Gastrocnemius medialis (tissue), 4 donors: Measurements from ENCODE around the gene HMGB3. TPM values are rescaled to one million over a fixed set of nuclear protein-coding genes. Genes with fewer than 3 reads are reported as not detected.
A peak's percentile ranks its signal among the peaks of the same experiment; 100 is the strongest.

ENCODE experiments used
- ATAC-seq, 2 donors: fragments of 150-250 bp; one replicate each; pipeline ENCODE4 v1.9.1; 2016
- DNase-seq, 2 donors: peaks; one replicate each; pipeline ENCODE4 v3.0.0-alpha.2; 2019
- H3K27ac ChIP-seq, 4 donors: fragments of 200-600 bp; sonication (generic); 1 replicate in 1 of 4; 2 replicates in 3 of 4; pipeline ENCODE4 v1.5.1; 2016 to 2018; ENCODE audit warnings: mild to moderate bottlenecking in 2 of 4, moderate library complexity in 1 of 4
- H3K27me3 ChIP-seq, 3 donors: fragments of 200-600 bp; sonication (generic) in 2 of 3; 1 replicate in 1 of 3; 2 replicates in 2 of 3; pipeline versions ENCODE4 v1.5.1 to v1.6.0; 2016 to 2019; ENCODE audit warnings: mild to moderate bottlenecking in 1 of 3, moderate library complexity in 1 of 3
- H3K36me3 ChIP-seq, 2 donors: fragments of 200-600 bp; sonication (generic) in 1 of 2; one replicate each; pipeline ENCODE4 v1.5.1; 2017 to 2018
- H3K4me1 ChIP-seq, 2 donors: fragments of 200-600 bp; sonication (generic) in 1 of 2; one replicate each; pipeline ENCODE4 v1.5.1; 2016 to 2017; ENCODE audit warnings: mild to moderate bottlenecking in 2 of 2
- H3K4me3 ChIP-seq, 4 donors: fragments of 200-600 bp; sonication (generic) in 3 of 4; 1 replicate in 1 of 4; 2 replicates in 3 of 4; pipeline ENCODE4 v1.5.1; 2016 to 2019; ENCODE audit warnings: mild to moderate bottlenecking in 2 of 4
- H3K9me3 ChIP-seq, 3 donors: fragments of 200-600 bp; sonication (generic) in 2 of 3; 1 replicate in 1 of 3; 2 replicates in 2 of 3; pipeline ENCODE4 v1.5.1; 2016 to 2019
- POLR2A ChIP-seq, 2 donors: fragments of 450-650 bp; IDR thresholded peaks; one replicate each; pipeline ENCODE4 v1.6.1; 2017; ENCODE audit warnings: antibody characterized with exemption in 2 of 2, mild to moderate bottlenecking in 2 of 2, moderate library complexity in 2 of 2
- in situ Hi-C, 4 donors: fragments of 200-750 bp; cut with MboI; loops; one replicate each; pipeline versions ENCODE4 v1.15.0 to v1.8.0; 2017; ENCODE audit warnings: low sequenced_read_pairs in 4 of 4
- intact Hi-C: fragments of 100-400 bp; cut with DNase I; formaldehyde crosslinking; loops from one replicate; pipeline ENCODE4 v1.15.1; 2023; ENCODE audit warnings: low total_unique reads
- total RNA-seq, 4 donors: library from RNA; depleted of rRNA; stranded (reverse); fragments of >200 nt; gene quantifications; one replicate each; pipeline versions ENCODE4 v1.1.0 to v1.2.3, GENCODE V29; 2016
- TF ChIP-seq, protein P1 (sequence below), 5 experiments: fragments of 450-650 bp in 3 of 5; fragments of 200-600 bp in 2 of 5; sonication (generic) in 2 of 5; IDR thresholded peaks in 4 of 5; conservative IDR thresholded peaks in 1 of 5; 1 replicate in 4 of 5; 2 replicates in 1 of 5; pipeline ENCODE4 v1.5.1; 2016 to 2019; ENCODE audit warnings: antibody characterized with exemption in 5 of 5, mild to moderate bottlenecking in 3 of 5, moderate library complexity in 3 of 5

HMGB3 gene
- total RNA-seq, 4 donors from 2014 or later, result 15.0 to 58.3 (median 18.7) TPM

DNA sequence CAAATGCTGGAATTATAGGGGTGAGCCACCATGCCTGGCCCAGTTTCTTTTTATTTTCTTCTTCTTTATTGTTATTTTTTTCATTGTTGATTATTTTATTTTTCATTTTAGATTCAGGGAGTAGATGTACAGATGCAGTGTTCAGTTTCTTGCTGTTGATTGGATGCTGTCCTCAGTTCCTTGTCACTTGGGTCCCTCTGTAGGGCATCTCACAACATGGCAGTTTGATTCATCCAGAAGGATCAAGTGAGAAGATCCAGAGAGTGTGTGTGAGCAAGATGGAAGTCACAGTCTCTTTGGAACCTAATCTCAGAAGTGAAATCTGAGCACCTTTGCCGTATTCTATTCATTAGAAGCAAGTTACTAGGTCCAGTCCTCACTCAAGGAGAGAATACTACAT lies 20.9 kb downstream of the HMGB3 start:
- Histone ChIP-seq H3K27me3 (no peaks in the 10 kb centered on the region), H3K9me3 (no peaks in the 10 kb centered on the region), H3K4me1 (no peaks in the 10 kb centered on the region), H3K36me3 (no peaks in the 10 kb centered on the region), H3K4me3 (no peak overlapping the region), H3K27ac (no peak overlapping the region)
- DNase-seq (no peak), ATAC-seq (peak in 1 of 2 donors; percentile 41)
- TF ChIP-seq POLR2A (IDR thresholded peaks at IDR 0.05), result no peak
- TF ChIP-seq, protein P1, sequence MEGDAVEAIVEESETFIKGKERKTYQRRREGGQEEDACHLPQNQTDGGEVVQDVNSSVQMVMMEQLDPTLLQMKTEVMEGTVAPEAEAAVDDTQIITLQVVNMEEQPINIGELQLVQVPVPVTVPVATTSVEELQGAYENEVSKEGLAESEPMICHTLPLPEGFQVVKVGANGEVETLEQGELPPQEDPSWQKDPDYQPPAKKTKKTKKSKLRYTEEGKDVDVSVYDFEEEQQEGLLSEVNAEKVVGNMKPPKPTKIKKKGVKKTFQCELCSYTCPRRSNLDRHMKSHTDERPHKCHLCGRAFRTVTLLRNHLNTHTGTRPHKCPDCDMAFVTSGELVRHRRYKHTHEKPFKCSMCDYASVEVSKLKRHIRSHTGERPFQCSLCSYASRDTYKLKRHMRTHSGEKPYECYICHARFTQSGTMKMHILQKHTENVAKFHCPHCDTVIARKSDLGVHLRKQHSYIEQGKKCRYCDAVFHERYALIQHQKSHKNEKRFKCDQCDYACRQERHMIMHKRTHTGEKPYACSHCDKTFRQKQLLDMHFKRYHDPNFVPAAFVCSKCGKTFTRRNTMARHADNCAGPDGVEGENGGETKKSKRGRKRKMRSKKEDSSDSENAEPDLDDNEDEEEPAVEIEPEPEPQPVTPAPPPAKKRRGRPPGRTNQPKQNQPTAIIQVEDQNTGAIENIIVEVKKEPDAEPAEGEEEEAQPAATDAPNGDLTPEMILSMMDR (IDR thresholded peaks at IDR 0.05 in 4 of 5, conservative IDR thresholded peaks at IDR 0.05 in 1 of 5), result peak in 2 of 5 experiments; percentile 13 to 15
- in situ Hi-C loops (no loop called here), intact Hi-C loops (loop anchor here (5.0 kb wide), 1 partner anchor 232 kb away; no protein-coding TSS in a partner anchor)

DNA sequence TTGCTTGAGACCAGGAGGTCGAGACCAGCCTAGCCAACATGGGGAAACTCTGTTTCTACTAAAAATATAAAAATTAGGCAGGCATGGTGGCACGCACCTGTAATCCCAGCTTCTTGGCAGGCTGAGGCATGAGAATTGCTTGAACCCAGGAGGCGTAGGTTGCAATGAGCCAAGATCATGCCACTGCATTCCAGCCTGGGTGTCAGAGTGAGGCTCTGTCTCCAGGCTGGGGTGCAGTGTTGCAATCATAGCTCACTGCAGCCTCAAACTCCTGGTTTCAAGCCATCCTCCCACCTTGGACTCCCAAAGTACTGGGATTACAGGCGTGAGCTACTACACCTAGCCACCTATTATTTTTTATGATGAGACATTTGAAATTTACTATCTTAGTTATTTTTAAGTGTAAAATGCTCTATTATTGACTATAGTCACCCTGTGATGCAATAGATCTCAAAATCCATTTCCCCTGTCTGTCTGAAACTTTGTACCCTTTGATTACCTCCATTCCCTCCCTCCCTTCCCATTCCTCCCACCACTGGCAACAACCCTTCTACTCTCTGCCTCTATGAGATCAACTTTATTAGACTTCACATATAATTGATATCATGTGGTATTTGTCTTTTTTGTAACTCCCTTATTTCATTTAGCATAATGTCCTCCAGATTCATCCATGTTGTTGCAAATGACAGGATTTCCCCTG lies 23.4 kb downstream of the HMGB3 start:
- no peaks in the 10 kb centered on the region for H3K36me3 ChIP-seq

DNA sequence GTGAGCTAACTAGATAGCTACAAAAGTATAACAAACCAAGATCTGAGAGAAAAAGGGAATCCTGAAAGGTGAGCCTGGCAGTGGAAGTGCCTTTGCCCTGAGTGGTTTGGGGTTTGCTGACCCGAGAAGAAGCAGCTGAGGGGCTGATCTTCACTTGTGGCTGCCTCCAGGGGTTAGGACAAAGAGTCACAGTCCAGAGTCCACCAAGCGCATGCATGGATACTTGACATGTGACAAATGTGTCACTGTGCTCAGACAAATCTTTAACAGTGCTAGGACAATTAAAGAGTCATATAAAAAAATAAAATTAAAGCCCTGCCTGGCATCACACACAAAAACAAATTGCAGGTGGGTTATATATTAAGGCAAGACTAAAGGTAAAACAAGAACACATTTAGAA lies 26.4 kb downstream of the HMGB3 start:
- DNase-seq (no peak), ATAC-seq (no peak)
- Histone ChIP-seq H3K9me3 (no peaks in the 10 kb centered on the region), H3K4me3 (no peak overlapping the region), H3K4me1 (no peaks in the 10 kb centered on the region), H3K27ac (no peak overlapping the region), H3K27me3 (no peaks in the 10 kb centered on the region), H3K36me3 (no peaks in the 10 kb centered on the region)
- in situ Hi-C loops, result no loop called here
- intact Hi-C loops, result no loop called here
- no peak for TF ChIP-seq POLR2A (IDR thresholded peaks at IDR 0.05)
- TF ChIP-seq, protein P1 (IDR thresholded peaks at IDR 0.05 in 4 of 5, conservative IDR thresholded peaks at IDR 0.05 in 1 of 5), result no peak

More for the DNA sequence above, 23.4 kb downstream of the HMGB3 start:
- Histone ChIP-seq H3K4me3 (no peak overlapping the region), H3K27ac (no peak overlapping the region), H3K27me3 (no peaks in the 10 kb centered on the region), H3K9me3 (no peaks in the 10 kb centered on the region), H3K4me1 (no peaks in the 10 kb centered on the region)
- no peak for DNase-seq
- TF ChIP-seq POLR2A (IDR thresholded peaks at IDR 0.05), result no peak
- TF ChIP-seq, protein P1 (IDR thresholded peaks at IDR 0.05 in 4 of 5, conservative IDR thresholded peaks at IDR 0.05 in 1 of 5), result no peak
- ATAC-seq, result no peak
- in situ Hi-C loops, result no loop called here
- intact Hi-C loops, result no loop called here

DNA sequence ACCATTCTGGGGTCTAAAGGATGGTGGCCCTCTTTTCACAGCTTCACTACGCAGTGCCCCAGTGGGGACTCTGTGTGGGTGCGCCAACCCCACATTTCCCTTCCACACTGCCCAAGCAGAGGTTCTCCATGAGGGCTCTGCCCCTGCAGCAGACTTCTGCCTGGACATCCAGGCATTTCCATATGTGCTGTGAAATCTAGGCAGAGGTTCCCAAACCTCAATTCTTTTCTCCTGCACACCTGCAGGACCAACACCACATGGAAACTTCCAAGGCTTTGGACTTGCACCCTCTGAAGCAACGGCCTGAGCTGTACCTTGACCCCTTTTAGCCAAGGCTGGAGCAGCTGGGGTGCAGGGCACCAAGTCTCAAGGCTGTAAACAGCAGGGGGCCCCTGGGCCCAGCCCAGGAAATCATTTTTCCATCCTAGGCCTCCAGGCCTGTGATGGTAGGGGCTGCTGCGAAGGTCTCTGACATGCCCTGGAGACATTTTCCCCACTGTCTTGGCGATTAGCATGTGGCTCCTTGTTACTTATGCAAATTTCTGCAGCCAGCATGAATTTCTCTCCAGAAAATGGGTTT lies 30.1 kb downstream of the HMGB3 start:
- Histone ChIP-seq H3K9me3 (no peaks in the 10 kb centered on the region), H3K4me1 (no peaks in the 10 kb centered on the region), H3K4me3 (no peak overlapping the region), H3K27ac (no peak overlapping the region), H3K36me3 (no peaks in the 10 kb centered on the region), H3K27me3 (no peaks in the 10 kb centered on the region)
- intact Hi-C loops, result no loop called here
- DNase-seq (no peak), ATAC-seq (no peak)
- in situ Hi-C loops, result no loop called here
- TF ChIP-seq, protein P1 (IDR thresholded peaks at IDR 0.05 in 4 of 5, conservative IDR thresholded peaks at IDR 0.05 in 1 of 5), result no peak
- TF ChIP-seq POLR2A (IDR thresholded peaks at IDR 0.05), result no peak
